HG03095 (cell line): Measurements from ENCODE around the gene HLA-A.

Experiments used
- ATAC-seq: cut with Tn5 transposase; IDR thresholded peaks from one replicate; pipeline ENCODE4 v1.9.1; 2021; ENCODE audit warnings: moderate library complexity; ENCODE audit not compliant: unreplicated experiment

HLA-A gene

DNA sequence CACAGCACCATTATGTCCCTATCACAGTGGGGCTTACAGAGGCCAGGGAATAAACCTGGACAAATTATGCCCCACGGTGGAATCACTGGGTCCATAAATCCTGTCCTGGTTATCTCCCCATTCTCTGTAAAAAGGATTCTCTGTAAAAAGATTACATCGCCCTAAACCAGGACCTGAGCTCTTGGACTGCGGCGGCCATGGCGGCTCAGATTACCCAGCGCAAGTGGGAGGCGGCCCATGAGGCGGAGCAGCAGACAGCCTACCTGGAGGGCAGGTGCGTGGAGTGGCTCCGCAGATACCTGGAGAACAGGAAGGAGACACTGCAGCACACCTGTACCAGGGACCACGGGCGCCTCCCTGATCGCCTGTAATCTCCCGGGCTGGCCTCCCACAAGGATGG is 8.4 kb upstream of the HLA-A start:
- ATAC-seq: no peak

DNA sequence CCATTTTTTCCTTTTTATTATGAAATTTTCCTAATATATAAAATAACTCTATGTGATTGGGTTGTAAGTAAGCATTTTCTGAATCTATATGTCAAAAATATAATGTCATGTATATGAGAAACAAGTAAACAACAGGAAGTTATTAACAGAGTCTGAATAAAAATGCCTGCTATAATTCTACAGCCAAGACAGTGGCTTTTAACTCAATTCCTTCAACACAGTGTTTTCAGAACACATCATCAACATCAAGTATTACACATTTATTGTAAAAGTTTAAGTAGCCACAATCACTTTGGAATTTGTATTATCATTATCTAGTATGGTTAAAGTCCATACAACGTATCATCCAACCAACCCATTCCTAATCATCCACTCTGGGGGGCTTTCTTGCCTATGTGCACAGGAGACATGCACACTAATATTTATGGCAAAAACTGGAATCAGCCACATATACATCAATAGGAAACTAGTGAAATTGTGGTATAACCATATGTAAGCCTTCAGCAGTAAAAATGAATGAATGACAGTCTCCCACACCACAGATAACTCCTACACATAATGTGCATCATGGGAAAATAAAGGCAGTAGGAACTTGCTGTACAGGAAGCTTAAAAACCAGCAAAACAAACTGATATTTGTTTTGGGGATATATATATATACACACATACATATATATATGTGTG is 6.9 kb upstream of the HLA-A start:
- ATAC-seq: no peak

DNA sequence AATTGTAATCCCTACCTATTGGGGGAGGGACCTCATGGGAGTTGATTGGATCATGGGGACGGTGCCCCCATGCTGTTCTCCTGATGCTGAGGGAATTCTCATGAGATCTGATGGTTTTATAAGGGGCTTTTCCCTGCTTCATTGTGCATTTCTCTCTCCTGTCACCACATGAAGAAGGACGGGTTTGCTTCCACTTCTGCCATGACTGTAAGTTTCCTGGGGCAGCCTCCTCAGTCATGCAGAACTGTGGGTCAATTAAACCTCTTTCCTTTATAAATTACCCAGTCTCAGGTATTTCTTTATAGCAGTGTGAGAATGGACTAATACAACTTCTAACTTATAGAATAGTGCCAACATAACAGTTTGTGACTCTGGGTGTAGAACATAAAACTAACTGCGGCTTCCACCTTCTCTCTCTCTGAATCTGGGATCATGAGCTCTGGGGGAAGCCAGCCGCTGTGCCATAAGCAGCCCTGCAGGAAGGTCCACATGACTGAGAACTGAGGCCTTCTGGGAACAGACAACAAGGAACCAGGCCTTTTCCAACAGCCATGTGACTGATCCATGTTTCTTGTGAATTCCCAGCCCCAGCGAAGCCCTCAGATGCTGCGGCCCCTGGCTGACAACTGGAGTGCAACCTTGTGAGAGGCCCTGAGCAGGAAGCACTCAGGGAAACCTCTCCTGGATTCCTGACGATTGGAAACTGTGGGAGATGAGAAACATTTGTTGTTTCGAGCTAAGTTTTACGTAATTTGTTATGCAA is 3.4 kb upstream of the HLA-A start:
- no peak for ATAC-seq

DNA sequence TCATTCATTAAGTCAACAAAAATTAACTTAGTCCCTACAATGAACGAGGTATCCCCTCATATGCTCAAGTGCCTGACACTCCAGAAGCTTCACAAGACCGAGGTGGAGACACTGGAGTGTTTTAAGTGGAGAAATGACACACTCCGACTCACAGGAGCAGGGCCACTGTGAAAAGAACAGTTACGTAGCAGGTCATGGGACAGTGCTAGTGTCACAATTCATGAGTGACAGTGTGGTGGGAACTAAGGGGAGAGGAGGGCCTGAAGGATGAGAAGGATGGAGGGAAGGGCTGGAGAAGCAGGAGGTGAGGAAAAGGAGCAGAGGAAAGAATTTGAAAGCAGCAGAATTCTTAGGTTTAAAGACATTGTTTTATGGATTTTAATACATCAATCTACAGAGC is 1.3 kb upstream of the HLA-A start:
- ATAC-seq: no peak

DNA sequence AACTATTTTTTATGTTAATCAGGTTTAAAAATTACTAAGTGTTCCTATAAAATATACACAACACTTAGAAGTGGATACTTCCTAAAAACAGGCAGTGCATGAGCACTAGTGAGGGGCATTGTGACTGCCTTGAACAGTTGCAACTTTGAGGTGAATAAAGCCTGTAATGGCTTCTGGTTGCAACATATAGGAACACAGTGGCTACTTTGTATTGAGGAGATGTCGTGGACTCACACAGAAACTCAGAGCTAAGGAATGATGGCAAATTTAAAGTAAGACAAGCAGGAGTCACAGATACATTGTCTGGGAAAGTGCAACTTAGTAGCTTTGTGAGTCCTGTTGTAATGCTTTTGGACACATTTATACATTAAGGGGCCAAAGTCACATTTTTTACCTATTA is 861 bp upstream of the HLA-A start:
- ATAC-seq: no peak

DNA sequence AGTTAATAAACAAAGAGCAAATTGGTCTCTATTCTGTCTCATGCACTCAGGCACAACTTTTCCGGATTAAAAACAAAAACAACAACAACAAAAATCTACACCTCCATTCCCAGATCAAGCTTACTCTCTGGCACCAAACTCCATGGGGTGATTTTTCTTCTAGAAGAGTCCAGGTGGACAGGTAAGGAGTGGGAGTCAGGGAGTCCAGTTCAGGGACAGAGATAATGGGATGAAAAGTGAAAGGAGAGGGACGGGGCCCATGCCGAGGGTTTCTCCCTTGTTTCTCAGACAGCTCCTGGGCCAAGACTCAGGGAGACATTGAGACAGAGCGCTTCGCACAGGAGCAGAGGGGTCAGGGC is 437 bp upstream of the HLA-A start:
- no peak for ATAC-seq

DNA sequence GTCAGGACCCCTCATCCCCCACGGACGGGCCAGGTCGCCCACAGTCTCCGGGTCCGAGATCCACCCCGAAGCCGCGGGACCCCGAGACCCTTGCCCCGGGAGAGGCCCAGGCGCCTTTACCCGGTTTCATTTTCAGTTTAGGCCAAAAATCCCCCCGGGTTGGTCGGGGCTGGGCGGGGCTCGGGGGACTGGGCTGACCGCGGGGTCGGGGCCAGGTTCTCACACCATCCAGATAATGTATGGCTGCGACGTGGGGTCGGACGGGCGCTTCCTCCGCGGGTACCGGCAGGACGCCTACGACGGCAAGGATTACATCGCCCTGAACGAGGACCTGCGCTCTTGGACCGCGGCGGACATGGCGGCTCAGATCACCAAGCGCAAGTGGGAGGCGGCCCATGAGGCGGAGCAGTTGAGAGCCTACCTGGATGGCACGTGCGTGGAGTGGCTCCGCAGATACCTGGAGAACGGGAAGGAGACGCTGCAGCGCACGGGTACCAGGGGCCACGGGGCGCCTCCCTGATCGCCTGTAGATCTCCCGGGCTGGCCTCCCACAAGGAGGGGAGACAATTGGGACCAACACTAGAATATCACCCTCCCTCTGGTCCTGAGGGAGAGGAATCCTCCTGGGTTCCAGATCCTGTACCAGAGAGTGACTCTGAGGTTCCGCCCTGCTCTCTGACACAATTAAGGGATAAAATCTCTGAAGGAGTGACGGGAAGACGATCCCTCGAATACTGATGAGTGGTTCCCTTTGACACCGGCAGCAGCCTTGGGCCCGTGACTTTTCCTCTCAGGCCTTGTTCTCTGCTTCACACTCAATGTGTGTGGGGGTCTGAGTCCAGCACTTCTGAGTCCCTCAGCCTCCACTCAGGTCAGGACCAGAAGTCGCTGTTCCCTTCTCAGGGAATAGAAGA is 978 bp downstream of the HLA-A start:
- ATAC-seq: no peak

DNA sequence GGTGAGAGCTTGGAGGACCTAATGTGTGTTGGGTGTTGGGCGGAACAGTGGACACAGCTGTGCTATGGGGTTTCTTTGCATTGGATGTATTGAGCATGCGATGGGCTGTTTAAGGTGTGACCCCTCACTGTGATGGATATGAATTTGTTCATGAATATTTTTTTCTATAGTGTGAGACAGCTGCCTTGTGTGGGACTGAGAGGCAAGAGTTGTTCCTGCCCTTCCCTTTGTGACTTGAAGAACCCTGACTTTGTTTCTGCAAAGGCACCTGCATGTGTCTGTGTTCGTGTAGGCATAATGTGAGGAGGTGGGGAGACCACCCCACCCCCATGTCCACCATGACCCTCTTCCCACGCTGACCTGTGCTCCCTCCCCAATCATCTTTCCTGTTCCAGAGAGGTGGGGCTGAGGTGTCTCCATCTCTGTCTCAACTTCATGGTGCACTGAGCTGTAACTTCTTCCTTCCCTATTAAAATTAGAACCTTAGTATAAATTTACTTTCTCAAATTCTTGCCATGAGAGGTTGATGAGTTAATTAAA is 3.0 kb downstream of the HLA-A start:
- ATAC-seq: no peak

DNA sequence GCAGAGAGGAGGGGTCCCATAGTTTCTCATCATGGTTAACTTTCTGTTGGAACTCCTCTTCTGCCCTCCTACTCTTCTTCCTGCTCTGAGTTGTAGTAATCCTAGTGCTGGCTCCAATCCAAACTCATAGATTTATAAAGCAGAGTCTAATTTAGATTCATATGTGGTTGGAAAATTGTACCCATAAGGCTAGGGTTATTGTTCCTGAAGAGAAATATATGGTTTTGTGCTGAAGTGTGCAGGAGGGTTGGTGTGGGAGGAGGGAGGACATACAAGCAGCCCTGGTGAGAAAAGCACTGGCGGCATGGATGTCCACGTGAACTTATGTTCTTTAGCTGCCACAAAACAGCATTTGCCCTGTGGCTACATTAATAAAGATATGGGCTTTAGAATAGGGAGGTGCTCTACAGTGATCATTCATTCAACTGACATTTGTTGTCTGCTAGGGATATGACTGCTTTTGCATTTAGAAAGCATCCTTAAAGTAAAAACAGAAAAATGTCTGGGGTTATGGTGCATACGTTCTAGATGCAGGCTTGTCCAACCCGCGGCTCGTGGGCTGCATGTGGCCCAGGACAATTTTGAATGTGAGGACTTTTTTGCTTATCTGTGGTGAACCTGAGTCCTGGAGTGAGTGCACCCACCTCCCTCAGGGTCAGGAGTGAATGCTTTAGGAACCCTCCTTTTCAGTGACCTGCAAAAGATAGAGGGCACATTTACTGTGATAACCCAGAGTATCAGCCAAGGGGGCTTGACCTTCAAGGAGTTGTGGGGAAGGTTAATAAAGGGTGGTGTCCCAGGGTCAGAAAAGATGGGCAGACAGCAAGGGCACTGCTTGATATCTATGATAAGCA is 4.1 kb downstream of the HLA-A start:
- ATAC-seq: no peak

DNA sequence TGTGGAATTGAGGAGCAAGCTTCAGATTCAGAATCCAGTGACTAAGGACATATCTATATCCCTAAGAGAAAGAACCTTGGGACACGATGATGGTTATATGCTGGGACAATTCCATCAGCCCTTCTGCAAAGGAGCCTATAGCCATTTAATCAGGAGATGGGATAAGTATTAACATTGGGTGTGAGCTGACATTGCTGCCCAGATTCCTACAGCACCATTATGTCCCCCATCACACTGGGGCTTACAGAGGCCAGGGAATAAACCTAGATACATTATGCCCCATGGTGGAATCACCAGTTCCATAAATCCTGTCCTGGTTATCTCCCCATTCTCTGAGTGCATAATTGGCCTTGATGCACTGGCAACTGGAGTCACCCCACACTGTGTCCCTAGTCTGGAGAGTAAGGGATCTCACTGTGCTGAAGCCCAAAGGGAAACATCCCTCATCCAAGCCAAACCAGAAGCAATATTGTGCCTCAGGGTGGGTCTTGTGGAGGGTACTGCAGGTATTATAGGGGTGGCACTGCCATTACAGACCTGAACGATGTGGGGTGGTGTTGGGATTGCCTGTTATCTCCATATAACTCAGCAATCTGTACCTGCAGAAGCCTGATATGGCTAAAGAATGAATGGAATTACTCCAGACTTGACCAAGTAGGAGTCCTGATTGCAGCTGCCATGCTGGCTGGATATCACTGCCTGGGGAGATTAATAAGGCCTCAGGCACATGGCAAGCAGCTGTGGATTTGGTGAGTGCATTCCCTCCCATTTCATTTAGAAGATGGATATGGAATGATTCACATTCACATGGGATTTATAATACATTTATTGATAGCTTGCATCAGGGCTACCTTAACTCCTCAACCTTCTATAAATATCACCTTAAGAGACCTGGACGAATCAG is 5.0 kb downstream of the HLA-A start:
- ATAC-seq: no peak

DNA sequence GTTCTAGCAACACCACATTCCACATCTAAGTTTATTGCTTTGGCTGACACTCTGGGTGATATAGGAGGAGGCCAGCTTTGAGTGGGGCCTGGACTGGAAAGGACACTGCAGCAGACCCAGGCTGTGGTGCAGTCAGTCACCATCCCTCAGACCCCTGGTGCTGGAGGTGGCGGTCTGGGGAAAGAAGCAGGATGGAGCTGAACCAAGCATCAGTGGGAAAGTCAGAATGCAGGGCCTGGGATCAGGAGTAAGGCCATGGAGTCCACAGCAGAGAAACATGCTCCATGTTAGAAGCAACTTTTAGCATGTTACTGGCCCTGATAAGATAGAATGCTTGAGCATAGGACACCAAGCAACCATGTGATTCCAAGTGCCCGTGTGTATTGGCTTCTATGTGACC is 5.9 kb downstream of the HLA-A start:
- no peak for ATAC-seq

DNA sequence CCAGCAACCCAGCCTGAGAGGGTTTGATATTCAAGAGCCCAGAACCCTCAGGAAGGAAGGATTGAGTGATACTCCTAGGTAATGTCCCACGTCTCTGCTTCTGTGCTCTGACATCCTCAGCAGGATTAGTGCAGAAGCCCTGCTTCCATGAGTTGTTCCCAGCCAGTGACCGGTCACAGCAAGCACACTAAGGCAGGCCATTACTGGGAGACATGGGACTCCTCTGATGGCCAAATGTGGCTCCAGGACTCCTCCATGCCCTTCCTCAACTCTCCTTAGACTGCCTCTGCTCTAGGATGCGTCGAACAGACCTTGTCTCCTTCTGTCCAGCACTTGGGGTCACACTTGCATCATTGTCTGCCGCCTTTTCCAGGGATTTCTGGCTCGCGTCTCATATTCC is 7.6 kb downstream of the HLA-A start:
- no peak for ATAC-seq

DNA sequence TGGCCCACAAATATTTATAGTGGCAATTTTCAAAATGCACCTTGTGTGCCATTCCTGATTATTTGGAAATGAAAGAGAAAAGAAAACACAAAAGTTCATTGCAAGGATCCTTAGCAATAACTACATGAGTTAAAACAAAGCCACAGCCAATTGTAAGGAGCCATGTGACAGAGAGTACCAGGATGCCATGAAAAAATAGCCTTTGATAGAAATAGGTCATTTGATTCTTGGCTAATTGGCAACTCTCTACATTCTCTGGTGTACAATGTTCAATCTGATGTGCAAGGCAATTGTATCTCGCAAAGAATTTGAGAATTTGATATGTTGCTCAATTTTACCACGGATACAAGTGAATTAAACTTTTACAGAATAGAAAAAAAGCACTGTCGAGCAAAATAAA is 9.6 kb downstream of the HLA-A start:
- no peak for ATAC-seq

DNA sequence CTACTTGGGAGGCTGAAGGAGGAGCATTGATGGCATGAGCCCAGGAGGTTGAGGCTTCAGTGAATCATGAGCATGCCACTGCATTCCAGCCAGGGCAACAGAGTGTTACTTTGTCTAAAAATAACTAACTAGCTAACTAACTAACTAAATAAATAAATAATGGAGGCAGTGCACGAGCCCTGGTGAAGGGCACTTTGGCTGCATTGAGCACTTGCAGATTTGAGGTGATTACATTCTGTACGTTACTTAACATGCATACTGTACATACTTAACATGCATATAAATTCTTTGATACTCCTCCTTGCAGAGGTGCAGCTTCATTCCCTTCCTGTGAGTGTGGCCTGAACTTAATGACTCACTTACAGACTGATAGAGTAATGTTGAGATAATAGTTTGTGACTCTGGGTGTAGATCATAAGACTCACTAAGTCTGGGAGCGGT is 10.7 kb downstream of the HLA-A start:
- ATAC-seq: no peak

DNA sequence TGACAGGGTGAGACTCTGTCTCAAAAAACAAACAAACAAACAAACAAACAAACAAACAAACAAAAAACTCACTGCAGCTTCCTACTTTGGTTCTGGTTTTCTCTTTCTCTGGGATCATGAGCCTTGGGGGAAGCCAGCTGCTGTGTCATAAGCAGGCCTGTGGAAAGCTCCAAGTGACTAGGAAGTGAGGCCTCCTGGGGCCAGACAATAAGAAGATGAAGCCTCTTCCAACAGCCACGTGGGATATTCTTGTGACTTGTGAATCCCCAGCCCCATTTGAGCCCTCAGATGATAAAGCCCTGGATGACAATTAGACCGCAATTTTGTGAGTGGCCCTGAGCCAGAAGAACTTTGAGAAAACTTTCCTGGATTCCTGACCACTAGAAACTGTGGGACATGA is 11.4 kb downstream of the HLA-A start:
- no peak for ATAC-seq

DNA sequence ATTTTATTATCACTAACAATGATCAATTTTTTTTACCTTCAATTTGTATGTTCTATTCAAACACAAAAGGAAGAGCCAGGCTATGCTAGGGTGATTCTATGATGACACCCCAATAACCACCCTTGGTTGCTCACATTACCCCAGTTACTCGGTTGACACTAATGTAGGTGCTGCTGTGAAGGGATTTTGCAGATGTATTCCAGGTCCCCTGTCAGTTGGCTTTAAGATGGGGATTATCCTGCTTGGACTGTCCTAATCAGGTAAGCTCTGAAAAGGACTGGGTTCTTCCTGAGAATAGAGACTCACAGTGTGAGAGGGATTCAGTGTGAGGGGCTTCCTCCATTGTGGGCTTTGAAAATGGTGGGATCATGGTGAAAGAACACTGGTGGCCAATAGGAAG is 11.9 kb downstream of the HLA-A start:
- ATAC-seq: no peak

DNA sequence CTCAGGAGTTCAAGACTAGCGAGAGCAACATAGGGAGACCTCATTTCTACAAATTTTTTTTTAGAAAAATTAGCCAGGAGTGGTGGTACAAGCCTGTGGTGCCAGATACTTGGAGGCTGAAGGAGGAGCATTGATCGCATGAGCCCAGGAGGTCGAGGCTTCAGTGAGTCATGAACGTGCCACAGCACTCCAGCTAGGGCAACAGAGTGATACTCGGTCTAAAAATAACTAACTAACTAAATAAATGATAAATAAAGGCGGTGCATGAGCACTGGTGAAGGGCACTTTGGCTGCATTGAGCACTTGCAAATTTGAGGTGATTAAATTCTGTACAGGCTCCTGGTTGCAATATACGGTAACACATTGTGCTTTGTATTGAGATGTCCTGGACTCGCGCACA is 13.5 kb downstream of the HLA-A start:
- ATAC-seq: no peak

DNA sequence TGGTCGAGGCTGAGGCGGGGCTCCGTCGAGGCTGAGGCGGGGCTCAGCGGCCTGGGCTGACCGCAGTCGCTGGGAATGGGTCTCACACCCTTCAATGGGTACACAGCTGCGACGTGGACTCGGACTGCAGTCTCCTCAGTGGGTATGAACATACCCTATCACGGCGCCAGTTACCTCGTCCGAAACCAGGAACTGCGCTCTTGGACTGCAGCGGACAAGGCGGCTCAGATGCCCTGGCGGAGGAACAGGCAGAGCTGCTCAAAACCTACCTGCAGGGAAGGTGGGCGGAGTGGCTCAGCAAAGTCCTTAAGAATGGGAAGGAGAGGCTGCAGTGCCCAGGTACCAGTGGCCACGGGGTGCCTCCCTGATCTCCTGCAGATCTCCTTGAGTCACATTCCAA is 14.2 kb downstream of the HLA-A start:
- no peak for ATAC-seq

DNA sequence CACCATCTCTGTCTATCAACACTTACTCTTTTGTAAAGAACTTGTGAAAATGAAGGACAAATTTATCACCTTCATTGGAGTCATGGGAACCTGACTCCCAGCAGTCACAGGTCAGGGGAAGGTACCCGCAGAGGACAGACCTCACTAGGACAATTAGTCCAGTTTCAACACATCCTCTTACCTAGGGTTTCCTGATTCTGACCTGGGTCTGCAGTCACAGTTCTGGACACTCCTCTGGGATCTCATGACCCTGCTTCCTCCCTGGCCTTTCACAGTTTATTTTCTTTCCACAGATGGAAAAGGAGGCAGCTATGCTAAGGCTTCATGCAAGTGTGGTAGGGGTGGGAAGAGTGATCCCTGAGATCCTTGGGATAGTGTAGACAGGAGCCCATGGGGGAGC is 15.7 kb downstream of the HLA-A start:
- ATAC-seq: no peak

DNA sequence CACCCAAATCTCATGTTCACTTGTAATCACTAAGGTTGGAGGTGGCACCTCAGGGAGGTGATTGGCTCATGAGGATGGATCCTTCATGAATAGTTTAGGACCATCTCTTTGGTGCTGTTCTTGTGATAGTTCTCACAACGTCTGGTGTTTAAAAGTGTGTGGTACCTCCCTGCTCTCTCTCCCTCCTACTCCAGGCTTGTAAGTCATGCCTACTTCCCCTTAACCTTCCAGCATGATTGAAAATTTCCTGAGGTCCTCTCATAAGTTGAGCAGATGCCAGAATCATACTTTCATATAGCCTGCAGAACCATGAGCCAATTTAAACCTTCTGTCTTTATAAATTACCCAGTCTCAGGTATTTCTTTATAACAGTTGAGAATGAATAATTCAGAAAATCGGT is 16.6 kb downstream of the HLA-A start:
- ATAC-seq: no peak
